Activated CD4-positive, CD25-positive, alpha-beta regulatory T cell (primary cell): ENCODE results near the gene UBXN11.
A peak's percentile ranks its signal among the peaks of the same experiment; 100 is the strongest.

ENCODE experiments used
- DNase-seq, 4 experiments: peaks; one replicate each; lab custom pipeline; 2025; lab: John Stamatoyannopoulos, UW

The UBXN11 gene

DNA sequence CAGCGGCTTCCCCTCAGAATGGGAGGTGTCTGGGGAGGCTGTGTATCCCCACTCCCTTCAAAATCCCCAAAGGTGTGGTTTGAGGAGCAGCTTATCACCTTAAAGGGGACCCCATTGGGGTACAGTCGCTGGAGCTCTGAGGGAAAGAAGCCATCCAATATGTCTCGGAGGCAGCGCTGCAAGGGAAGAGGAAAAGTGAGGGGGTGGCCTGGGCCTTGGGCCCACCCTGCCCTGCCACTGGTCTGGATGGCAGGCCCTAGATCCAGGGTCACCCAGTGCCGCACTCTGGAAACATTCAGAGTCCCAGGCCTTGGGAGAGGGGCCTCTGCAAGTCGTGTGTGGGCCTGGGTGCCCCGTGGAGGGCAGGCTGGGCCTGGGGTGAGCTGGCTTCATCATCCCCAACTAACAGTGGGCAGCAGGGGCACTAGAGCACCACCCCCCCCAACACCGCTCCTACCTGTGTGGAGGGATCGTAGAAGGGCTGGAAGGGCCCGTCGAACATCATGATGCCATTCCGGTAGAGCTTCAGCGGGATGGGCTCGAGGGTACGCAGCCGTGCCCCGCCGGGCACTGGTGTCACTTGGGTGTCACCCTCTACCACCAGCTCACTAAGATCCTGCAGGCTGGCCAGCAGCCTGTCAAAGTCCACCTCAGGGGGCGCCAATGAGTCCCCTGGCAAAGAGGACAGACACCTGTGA is 20.9 kb downstream of the UBXN11 start:
- DNase-seq = no peak

DNA sequence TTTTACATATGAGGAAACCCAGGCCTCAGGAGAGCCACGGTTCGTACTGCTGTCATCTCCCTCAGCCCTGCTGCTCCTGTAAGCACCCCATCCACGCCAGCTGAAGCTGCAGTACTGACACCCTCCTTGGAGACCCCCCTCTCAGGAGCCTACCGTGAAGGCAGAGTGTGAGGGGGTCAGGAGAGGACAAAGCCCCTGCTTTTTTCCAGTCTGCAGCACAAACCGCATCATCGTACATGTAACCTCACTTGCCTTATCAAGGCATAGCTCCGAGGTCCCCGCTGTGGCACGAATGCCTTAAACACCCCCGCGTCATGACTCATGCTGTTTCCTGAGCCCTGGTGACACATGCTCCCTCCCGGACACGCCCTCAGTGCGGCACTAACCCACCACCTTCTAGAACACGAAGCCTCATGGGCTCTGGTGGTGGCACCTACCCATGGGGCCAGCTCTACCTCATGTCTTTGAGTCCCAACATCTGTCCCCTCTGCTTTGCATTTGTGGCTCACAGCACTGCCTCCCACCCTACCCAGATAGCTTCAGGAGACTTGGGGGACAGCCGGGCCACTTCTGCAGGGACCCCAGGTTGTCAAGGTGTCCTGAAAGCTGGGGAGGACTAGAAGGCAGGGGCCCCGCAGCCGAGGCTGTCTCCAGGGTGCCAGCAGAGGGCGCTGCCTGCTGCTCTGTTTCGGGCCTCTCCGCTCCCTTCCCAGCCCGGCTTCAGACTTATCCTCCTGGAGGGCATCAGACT is 21.7 kb downstream of the UBXN11 start:
- peak; percentile 76 to 90 (median 85) for DNase-seq

DNA sequence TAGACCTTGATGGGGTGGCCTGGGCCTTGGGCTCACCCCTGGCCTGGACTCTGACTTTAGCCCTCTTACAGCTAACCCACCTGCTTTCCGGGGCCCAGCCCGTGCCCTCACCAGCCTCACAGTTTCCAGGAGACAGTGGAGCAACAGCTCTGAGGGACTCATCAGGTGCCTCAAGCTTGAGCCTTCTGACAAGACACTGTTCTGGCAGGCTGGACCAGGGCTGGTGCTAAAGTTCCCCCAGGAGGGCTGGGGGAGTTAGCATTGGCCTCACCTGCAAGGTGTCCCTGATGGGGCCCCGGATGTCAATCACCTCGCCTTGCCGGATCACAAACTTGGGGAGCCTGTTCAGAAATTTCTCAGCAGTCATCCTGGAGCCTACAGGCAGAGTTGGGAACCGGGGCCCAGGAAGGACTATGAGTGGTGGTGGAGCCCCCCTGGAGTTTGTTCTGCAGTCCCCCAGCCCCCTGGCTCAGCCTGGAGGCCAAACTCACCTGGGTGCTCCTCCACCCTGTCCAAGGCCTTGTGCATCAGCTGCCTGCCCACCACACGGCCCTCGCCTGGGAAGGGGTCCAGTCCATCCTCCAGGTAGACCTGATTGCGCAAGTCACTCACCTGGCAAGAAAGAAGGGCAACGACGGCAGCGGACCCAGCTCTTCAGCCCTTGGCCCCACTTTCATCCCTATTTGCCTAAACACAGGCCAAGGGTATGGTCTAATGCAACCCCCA is 22.4 kb downstream of the UBXN11 start:
- DNase-seq = no peak

DNA sequence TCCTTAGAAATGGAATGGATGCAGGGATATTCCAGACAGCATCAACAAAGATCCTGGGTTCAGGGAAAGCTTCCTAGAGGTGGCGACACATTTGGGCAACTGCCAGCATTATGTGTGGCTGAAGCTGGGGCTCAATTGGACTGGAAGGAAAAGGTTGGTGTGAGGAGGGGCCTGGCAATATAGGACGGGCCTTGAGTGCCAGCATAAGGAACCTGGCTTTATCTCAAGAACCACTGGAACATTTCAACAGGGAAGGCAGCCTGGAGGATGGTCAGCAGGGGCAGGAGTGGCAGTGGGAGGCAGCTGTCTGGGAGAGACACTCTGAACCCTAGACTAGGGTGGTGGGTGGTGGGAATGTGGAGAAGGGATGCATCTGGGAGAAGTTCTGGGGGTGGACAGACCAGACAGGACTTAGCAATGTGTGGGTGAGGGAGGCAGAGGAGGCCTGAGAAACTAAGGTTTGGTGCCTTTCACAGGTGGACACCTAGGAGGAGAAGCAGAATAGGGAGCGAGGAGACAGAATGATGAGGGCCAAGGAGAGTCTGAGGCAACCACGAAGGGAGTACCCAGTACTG is 23.1 kb downstream of the UBXN11 start:
- DNase-seq = no peak

DNA sequence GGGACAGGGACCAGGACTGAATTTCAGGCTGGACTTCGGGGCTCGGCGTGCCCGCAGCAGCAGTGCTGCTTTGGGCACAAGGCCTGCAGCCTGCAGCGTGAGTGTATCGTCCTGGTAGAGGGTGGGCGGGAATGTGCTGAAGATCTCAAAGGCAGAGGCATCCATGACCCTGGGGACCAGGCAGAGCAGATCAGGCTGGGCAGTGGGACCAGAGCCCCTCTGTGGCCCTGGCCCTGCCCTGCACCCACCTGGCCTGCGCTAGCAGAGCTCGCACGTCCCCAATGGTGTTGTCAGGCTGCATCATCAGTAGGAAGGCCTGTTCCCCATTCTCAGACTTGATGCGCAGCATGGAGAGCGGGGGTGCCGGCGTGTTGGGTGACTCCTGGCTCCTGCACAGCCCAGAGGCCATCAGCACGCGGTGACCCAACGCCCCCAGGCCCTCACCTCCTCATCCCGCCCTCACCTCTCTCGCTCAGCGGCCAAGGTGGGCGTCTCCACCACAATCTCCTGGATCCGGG is 24.0 kb downstream of the UBXN11 start:
- no peak for DNase-seq

DNA sequence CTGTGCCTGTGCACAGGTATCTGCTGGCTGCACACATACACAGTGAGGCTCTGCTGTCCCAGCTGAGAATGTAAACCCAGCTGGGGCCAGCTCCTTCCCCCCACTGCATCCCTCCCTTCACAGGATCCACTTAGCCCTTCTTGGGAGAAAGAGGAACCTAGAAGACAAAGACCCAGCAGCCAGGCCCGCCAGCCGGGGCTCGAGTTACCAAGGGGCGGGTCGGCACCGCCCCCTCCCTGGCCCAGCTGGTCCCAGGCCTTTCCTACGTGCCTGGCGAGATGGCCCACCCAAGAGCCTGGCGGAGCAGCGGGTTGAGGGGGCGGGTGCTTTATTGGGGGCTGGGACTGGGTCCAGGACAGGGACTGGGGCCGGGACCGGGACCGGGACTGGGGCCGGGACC is 24.5 kb downstream of the UBXN11 start:
- DNase-seq = no peak

DNA sequence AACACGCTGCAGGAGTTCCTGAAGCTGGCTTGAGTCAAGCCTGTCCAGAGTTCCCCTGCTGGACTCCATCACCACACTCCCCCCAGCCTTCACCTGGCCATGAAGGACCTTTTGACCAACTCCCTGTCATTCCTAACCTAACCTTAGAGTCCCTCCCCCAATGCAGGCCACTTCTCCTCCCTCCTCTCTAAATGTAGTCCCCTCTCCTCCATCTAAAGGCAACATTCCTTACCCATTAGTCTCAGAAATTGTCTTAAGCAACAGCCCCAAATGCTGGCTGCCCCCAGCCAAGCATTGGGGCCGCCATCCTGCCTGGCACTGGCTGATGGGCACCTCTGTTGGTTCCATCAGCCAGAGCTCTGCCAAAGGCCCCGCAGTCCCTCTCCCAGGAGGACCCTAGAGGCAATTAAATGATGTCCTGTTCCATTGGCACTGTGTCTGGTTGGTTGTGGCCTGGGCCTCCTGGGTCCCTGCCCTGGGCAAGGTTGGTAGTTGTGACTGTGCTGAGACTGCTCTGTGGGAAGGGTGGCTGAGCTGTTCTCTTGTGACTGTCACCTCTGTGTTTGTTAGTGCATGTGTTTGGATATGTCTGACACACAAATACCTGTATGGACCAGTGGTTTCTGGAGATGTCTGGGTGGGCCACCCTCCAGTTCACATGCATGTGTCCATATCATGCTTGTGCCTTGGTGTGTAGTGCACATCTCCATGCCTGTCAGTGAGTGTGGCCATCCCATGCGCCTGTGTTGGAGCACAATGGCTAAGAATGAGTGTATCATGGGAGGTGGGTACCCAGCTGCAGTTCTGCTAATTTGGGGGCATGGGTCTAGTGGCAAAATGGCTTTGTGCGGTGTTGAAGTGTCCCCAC is 25.1 kb downstream of the UBXN11 start:
- no peak for DNase-seq

DNA sequence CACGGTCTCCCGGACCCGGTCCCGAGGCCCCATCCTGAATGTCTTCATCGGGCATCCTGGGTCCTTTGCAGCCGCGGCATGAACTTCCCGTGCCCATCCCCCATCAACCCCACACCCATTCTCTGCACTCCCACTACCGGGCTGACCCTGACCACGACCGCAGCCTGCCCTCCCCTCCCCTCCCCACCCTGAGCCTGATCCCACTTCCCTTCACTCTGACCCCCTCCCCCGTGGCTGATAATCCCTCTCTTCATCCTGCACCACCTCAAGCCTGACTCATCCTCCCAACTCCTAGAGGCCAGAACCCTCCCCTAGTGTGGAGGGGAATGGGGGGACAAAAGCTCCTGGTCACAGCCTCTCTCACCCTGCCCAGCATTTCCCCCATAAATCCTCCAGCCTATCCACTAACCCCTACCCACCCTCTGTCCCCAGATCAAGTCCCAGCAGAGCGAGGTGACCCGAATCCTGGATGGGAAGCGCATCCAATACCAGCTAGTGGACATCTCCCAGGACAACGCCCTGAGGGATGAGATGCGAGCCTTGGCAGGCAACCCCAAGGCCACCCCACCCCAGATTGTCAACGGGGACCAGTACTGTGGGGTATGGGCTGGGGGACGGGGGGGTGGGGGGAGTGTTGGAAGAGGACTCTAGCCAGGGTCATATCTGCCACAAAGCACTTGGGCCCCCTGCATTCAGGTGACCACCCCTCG is 25.9 kb downstream of the UBXN11 start:
- no peak for DNase-seq

DNA sequence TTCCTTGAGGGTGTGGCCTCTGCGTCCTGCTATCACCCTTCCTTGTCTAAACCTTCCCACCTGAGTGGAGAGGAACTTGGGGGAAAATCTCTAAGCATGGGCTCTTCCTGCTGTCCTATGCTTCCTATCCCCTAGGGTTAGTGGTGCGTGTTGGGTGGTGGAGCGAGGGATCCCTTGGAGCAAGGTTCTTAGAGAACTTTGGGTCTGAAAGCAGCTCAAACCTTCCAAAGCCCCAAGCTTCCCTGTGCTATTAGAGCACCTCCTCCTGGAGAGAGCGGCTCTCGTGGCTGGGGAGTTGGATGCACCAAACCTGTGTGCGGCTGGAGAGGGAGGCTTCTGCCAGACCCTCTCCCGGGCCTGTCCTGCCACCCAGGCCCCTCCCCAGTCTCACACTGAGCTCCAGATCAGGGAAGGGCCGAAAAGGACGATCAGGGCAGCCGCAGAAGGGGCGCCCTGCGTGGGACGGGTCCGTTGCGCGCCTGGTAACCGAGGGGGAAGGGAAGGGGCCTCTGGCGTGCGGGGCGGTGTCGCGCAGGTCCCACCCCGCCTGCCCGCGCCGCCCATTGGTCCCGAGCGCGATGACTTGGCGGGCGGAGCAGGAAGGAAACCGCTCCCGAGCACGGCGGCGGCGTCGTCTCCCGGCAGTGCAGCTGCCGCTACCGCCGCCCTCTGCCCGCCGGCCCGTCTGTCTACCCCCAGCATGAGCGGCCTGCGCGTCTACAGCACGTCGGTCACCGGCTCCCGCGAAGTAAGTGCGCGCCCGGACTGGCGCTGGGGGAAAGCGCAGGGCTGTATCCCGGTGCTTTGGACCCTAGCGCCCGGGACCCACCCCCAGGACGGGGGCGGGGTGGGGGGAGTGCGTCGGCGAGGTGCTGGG is 26.7 kb downstream of the UBXN11 start, which contains the start of gene SH3BGRL3:
SH3BGRL3 (plus strand) TSS at position 631 of the 877 bp plus-strand sequence; CDS start at position 701, 70 bp downstream.
- DNase-seq = peak; percentile 59 to 79 (median 68)

DNA sequence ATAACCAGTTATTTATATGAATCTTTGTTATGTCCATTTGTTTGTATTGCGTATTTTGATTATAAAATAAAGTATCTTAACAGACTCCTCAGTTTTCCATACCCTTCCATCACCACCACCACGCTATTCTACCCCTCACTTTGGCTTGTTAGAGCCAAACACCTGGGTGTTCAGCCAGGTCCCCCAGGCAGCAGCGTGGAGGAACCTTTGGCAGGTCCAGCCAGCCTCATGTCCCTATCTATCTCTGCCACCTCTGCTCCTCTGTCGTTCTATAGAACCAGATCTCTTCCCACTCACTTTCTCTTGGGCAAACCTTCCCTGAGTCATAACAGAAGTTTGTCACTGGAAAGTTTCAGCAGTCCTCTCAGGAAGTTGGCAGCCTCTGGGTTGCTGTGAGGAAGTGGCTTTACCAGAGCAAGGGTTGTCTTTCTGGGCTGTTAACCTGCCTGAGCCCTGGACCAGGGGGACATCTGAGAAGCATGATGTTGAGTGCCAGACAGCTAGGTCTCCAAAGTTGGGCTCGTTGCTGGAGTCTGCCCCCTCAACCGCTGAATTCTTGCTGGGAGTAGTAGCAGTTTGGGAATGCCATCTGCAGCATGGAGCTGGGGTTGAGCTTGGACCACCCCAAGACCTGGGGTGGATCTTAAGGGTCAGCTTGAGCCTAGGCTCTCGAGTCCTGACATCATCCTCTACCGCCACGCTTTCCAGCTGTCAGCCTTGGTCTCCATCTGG is 27.5 kb downstream of the UBXN11 start:
- no peak for DNase-seq

DNA sequence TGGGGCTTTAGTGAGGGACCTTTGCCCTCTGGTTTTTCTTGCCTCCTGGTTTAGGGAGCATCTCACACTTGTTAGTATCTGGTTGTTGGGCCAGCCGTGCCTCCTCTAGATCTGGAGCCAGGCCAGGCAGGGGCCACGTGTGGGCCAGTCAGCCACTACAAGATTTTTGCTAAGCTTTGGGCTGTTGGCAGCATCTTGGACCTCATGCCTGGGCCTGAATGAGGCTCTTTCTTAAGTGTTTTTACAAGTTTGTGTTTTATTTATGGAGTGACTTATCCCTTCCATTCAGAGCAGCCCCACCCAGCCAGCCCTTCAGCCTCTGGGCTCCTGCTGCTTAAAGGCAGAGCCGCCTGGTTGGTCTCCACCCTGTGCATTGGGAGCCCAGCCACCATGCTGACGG is 28.1 kb downstream of the UBXN11 start:
- DNase-seq = no peak

DNA sequence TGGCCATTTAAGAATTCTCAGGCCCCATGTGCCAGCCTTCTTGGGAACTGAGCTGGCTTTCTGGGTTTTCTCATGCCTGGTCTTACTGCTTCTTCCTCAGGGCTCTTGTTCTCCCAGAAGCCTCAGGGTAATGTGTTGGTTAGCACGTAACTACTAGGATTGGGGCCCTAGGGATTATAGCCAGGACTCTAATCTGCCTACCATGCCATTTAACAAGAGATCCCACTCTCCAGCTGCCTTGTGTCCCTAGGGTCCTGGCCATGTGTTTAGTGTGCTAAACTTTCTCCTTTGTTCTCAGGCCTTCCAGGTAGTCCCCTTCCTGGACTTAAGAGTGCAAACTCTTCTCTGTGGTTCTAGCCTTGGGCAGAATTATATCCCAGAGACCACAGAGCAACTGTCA is 28.7 kb downstream of the UBXN11 start:
- DNase-seq = no peak

DNA sequence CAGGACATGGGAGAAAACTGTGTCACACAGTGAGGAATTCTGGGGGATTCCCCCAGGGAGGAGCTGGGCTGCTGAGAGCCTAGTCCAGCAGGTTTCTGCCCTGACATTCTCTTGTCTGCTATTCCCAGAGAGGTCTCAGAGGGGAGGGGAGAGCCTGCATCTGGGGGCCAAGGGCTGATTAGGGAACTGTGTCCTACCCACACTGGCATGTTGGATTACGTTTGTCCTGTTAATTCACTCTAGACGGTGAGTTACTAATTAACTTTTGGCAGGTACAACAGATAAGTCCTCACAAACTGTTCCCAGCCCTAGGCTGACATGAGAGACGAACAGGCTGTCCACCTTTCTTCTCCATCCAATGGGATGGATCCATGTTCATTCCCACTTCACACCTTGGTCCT is 29.2 kb downstream of the UBXN11 start:
- DNase-seq = no peak

DNA sequence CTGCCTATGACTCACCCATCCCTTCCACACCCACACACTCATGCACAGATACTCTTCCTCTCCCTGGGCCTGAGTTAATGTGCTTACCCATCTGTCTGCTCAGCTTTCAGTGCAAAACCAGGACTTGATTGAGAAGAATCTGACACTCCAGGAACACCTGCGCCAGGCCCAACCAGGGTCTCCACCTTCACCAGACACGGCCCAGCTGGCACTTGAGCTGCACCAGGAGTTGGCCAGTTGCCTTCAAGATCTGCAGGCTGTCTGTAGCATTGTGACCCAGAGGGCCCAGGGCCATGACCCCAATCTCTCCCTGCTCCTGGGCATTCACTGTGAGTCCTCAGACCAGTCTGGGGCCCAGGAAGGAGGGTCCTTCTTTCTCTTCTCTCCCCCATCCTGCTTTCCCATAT is 30.0 kb downstream of the UBXN11 start:
- peak in 1 of 4 experiments; percentile 23 for DNase-seq

DNA sequence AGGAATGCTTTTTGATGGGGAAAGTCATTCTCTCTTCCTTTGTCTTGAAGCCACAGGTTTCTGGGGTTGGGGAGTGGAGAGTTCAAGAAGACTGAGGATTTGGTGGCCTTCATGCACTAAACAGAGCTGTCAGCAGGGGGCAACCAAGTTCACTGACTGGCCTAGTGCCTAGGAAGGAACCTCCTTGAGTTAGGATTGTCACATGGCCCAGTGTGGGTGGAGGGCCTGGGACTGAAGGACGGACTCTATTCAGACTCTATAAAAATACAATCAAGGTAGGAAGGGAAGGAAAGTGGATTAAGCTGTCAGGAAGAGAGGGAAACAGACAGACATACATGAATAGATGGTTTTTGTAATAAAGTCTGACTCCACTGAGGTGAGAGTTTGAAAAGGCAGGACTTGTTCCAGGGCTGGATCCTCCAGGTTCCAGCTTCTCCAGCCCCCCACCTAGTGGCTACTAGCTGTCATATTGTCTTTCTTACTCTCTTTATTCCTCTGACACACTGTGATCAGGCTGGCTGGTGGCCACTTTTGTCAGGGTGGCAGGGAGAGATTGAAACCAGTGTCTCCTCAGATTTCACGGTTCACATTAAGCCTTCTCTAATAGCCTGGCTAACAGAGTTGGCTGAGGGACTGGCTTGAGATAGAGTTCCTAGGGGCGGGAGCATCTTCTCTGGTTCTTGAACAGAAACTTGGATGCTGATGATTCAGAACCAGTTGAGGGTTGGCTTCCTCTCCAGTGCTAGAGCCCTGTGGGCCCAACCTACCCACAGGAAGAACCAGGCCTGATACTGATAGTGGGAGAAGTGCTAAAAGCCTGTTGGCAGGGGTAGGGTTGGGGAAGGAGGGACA is 30.6 kb downstream of the UBXN11 start:
- DNase-seq = peak; percentile 38 to 59 (median 54)

DNA sequence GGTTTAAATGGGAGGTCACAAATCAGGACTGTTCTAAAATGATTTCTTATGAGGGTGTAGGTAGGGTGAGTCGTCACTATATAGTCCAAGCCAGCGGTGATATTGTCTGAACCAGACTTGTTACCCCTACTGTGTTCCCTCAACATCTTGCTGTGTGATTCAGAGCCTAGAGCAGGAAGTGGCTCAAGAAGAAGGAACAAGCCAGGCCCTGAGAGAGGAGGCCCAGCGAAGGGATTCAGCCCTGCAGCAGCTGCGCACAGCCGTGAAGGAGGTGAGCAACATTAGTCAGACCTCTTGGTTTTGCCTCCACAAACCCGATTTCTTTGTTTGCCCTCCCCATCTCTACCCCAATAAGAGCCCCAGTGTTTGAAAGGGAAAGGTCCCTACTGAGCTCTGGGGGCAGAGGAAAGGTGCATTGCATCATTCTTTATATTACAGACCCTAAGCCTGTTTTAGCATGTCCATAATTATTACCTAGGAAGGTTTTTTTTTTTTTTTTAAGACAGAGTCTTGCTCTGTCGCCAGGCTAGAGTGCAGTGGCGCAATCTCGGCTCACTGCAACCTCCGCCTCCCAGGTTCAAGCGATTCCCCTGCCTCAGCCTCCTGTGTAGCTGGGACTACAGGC is 31.5 kb downstream of the UBXN11 start:
- DNase-seq = no peak

DNA sequence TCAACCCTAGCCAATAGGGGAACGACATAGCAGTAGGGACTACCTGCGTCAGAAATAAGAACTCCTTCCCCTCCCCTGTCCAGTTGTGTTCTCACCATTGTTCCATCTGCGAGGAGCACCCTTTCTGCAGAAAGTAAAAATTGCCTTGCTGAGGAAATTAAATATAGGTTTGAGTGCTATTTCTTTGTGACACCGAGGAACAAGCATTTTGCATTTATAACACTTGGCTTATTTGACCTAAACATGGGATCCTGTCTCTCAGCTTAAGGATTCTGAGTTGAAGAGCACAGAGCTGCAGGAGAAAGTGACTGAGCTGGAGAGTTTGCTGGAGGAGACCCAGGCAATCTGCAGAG is 37.3 kb downstream of the UBXN11 start:
- no peak for DNase-seq
